BJ (cell line): Measurements from ENCODE around the gene TTC36. TPM values are rescaled to one million over a fixed set of nuclear protein-coding genes. Genes with fewer than 3 reads are reported as not detected.
"Not testable (repeated sequence)": the region's sequence is repeated elsewhere in the genome, so short reads cannot be mapped to it uniquely, and the experiment has no call there.

ENCODE experiments used
- CTCF ChIA-PET: fragments of 350-600 bp; formaldehyde crosslinking; extraction: SDS; loops from one replicate; lab custom pipeline; 2021; ENCODE audit warnings: antibody characterized with exemption, inconsistent platforms; lab: Yijun Ruan, JAX
- POLR2A ChIA-PET: fragments of 300-600 bp; sonication (Branson Sonifier 250); formaldehyde crosslinking; extraction: SDS; loops from one replicate; lab custom pipeline; 2021; ENCODE audit warnings: antibody characterized with exemption; lab: Charles Lee
- DNase-seq: peaks from one replicate; pipeline ENCODE4 v3.0.0-alpha.2; 2011; ENCODE audit warnings: low read depth
- H3K27me3 ChIP-seq: 2 replicates; pipeline ENCODE4 v1.6.0; 2011; ENCODE audit warnings: low read length; ENCODE audit not compliant: control insufficient read depth, insufficient read depth
- H3K36me3 ChIP-seq: 2 replicates; pipeline ENCODE4 v1.5.1; 2011; ENCODE audit warnings: low read length; ENCODE audit not compliant: control insufficient read depth, insufficient read depth
- H3K4me3 ChIP-seq: 2 replicates; pipeline ENCODE4 v1.5.1; 2011; ENCODE audit warnings: low read depth, mild to moderate bottlenecking, control low read depth, low read length
- CTCF ChIP-seq: IDR thresholded peaks from 2 replicates; pipeline ENCODE4 v1.5.1; 2011; ENCODE audit warnings: low read depth, mild to moderate bottlenecking, control low read depth, inconsistent platforms, low read length, moderate library complexity; ENCODE audit not compliant: insufficient read depth
- polyA plus RNA-seq: library from polyadenylated mRNA; depleted of rRNA; stranded (reverse); fragments of >200 nt; gene quantifications from 2 replicates; pipeline ENCODE4 v1.2.3, GENCODE V29; 2011

The TTC36 gene
- polyA plus RNA-seq, 1 experiment: not detected

- POLR2A ChIA-PET: no interaction called here
- CTCF ChIA-PET: interaction anchor here (0.6 kb wide), 1 partner anchor 155 kb away, joined by 4 read pairs; no protein-coding TSS in a partner anchor
- no peaks in the 10 kb centered on the region for H3K27me3 ChIP-seq
- DNase-seq: no peak
- H3K36me3 ChIP-seq: no peaks in the 10 kb centered on the region
- TF ChIP-seq CTCF: no peak
- H3K4me3 ChIP-seq: peak overlapping the region; percentile 23
Observed at GRCh38 chr11:118565051-118565450, 37.8 kb downstream of the TTC36 start.

GRCh38 chr11:118569670-118570069 is 42.4 kb downstream of the TTC36 start:
- H3K27me3 ChIP-seq: no peaks in the 10 kb centered on the region
- DNase-seq: no peak
- ChIA-PET CTCF (interaction anchor here (1.1 to 1.2 kb wide), 2 partner anchors 47 to 81 kb away, joined by 3 read pairs; no protein-coding TSS in a partner anchor), POLR2A (no interaction called here)
- TF ChIP-seq CTCF: no peak
- no peaks in the 10 kb centered on the region for H3K36me3 ChIP-seq
- no peak overlapping the region for H3K4me3 ChIP-seq

GRCh38 chr11:118570787-118571186 is 43.5 kb downstream of the TTC36 start:
- no peak for TF ChIP-seq CTCF
- CTCF ChIA-PET: no interaction called here
- POLR2A ChIA-PET: no interaction called here
- DNase-seq: no peak
- no peak overlapping the region for H3K4me3 ChIP-seq
- H3K36me3 ChIP-seq: no peaks in the 10 kb centered on the region
- no peaks in the 10 kb centered on the region for H3K27me3 ChIP-seq

GRCh38 chr11:118571701-118572060 is 44.4 kb downstream of the TTC36 start:
- peak overlapping the region; percentile 99 for H3K4me3 ChIP-seq
- H3K36me3 ChIP-seq, CTCF ChIA-PET, DNase-seq, H3K27me3 ChIP-seq: not testable (repeated sequence)
- POLR2A ChIA-PET: interaction anchor here (0.5 to 0.6 kb wide), 2 partner anchors 41 to 116 kb away, joined by 4 read pairs; no protein-coding TSS in a partner anchor

GRCh38 chr11:118572061-118572980 is 45.0 kb downstream of the TTC36 start, which contains the start of gene ARCN1:
Gene ARCN1 (plus strand): TSS chr11:118572409. CDS start chr11:118572548, 139 bp downstream.
- CTCF ChIA-PET: interaction anchor here (0.7 to 1.1 kb wide), 3 partner anchors 36 to 46 kb away, joined by 3 to 5 read pairs (median 3); no protein-coding TSS in a partner anchor
- no peak for DNase-seq
- TF ChIP-seq CTCF: no peak
- Histone ChIP-seq H3K36me3 (no peaks in the 10 kb centered on the region), H3K4me3 (peak within 1 kb of the TSS; percentile 99), H3K27me3 (no peaks in the 10 kb centered on the region)
- POLR2A ChIA-PET: interaction anchor here (0.5 to 0.7 kb wide), 3 partner anchors 13 to 117 kb away, joined by 4 to 12 read pairs (median 4); no protein-coding TSS in a partner anchor
